CD4-positive, CD25-positive, alpha-beta regulatory T cell (primary cell): ENCODE data around the gene RBM19. TPM values are rescaled to one million over a fixed set of nuclear protein-coding genes. Genes with fewer than 3 reads are reported as not detected.

Experiments
- ATAC-seq, 2 donors: fragments of 150-1000 bp; cut with Tn5 transposase; one replicate each; pipeline ENCODE4 v1.10.0; 2021; ENCODE audit warnings: low read depth in 2 of 2, moderate number of reproducible peaks in 2 of 2, moderate library complexity in 1 of 2
- DNase-seq, 3 donors: peaks; one replicate each; pipeline versions ENCODE4 v3.0.0 to v3.0.0-alpha.2; 2012 to 2022; ENCODE audit warnings: mixed read lengths in 1 of 3
- H3K27ac ChIP-seq: one replicate; pipeline ENCODE4 v1.7.0; 2013; ENCODE audit warnings: mild to moderate bottlenecking, low read length; ENCODE audit not compliant: insufficient read depth, poor library complexity, severe bottlenecking
- H3K27me3 ChIP-seq: one replicate; pipeline ENCODE4 v1.7.0; 2013; ENCODE audit warnings: low read length; ENCODE audit not compliant: control insufficient read depth, insufficient read depth
- H3K36me3 ChIP-seq: one replicate; pipeline ENCODE4 v1.7.0; 2013; ENCODE audit warnings: mild to moderate bottlenecking, low read length, moderate library complexity; ENCODE audit not compliant: control insufficient read depth, insufficient read depth
- H3K4me1 ChIP-seq: 2 replicates; pipeline ENCODE4 v1.7.0; 2013; ENCODE audit warnings: mild to moderate bottlenecking, low read length; ENCODE audit not compliant: insufficient read depth, control insufficient read depth, poor library complexity, severe bottlenecking
- H3K4me3 ChIP-seq: one replicate; pipeline ENCODE4 v1.7.0; 2013; ENCODE audit warnings: low read depth, mild to moderate bottlenecking, low read length, moderate library complexity
- H3K9me3 ChIP-seq, 2 experiments: 1 replicate in 1 of 2; 2 replicates in 1 of 2; pipeline ENCODE4 v1.7.0; 2013; ENCODE audit warnings: low read length in 2 of 2, mild to moderate bottlenecking in 1 of 2, moderate library complexity in 1 of 2; ENCODE audit not compliant: control insufficient read depth in 2 of 2
- H3K27ac Mint-ChIP-seq, 3 donors: one replicate each; pipeline ENCODE4 v1.8.0; 2020 to 2022; ENCODE audit warnings: mild to moderate bottlenecking in 3 of 3, mixed read lengths in 3 of 3, moderate library complexity in 2 of 3
- H3K27me3 Mint-ChIP-seq: one replicate; pipeline ENCODE4 v1.8.0; 2022; ENCODE audit warnings: mild to moderate bottlenecking, mixed read lengths
- H3K36me3 Mint-ChIP-seq: one replicate; pipeline ENCODE4 v1.8.0; 2020; ENCODE audit warnings: mixed read lengths
- H3K4me1 Mint-ChIP-seq, 4 donors: one replicate each; pipeline ENCODE4 v1.8.0; 2020 to 2022; ENCODE audit warnings: mixed read lengths in 4 of 4, mild to moderate bottlenecking in 1 of 4
- H3K4me3 Mint-ChIP-seq, 4 donors: one replicate each; pipeline ENCODE4 v1.8.0; 2020 to 2022; ENCODE audit warnings: mild to moderate bottlenecking in 4 of 4, mixed read lengths in 4 of 4, moderate library complexity in 3 of 4
- H3K9me3 Mint-ChIP-seq, 7 donors: one replicate each; pipeline ENCODE4 v1.8.0; 2020 to 2022; ENCODE audit warnings: mixed read lengths in 7 of 7, mild to moderate bottlenecking in 3 of 7, moderate library complexity in 2 of 7
- polyA plus RNA-seq, 4 donors: library from polyadenylated mRNA; unstranded; fragments of 300-500 nt; fragmentation: Illumina TruSeq; gene quantifications; one replicate each; pipeline ENCODE4 v1.2.3, GENCODE V29; 2021
- total RNA-seq: library from RNA; stranded (reverse); gene quantifications from one replicate; pipeline ENCODE4 v1.2.3, GENCODE V29; 2022

The RBM19 gene
- total and polyA plus RNA-seq, 5 donors from 2014 or later, result 6.3 to 66.2 (median 6.9) TPM

- Mint-ChIP-seq H3K36me3 (peaks cover 50% of the 10 kb centered on the region), H3K27ac (peak overlapping the region in 1 of 3 donors; percentile 47), H3K4me1 (peaks cover 0 to 2% (median 0%) of the 10 kb centered on the region in 4 donors), H3K27me3 (no peaks in the 10 kb centered on the region), H3K4me3 (no peak overlapping the region), H3K9me3 (no peaks in the 10 kb centered on the region)
- Histone ChIP-seq H3K4me3 (no peak overlapping the region), H3K36me3 (peaks cover 79% of the 10 kb centered on the region), H3K27me3 (no peaks in the 10 kb centered on the region), H3K27ac (no peak overlapping the region), H3K9me3 (no peaks in the 10 kb centered on the region), H3K4me1 (no peaks in the 10 kb centered on the region)
- DNase-seq, result no peak
- no peak for ATAC-seq
These were observed 17.8 kb downstream of the RBM19 start for GRCh38 chr12:113948151-113948914.

- Histone ChIP-seq H3K9me3 (no peaks in the 10 kb centered on the region), H3K4me3 (no peak overlapping the region), H3K27me3 (no peaks in the 10 kb centered on the region), H3K27ac (no peak overlapping the region), H3K4me1 (no peaks in the 10 kb centered on the region), H3K36me3 (peaks cover 78% of the 10 kb centered on the region)
- DNase-seq, result no peak
- Mint-ChIP-seq H3K36me3 (peaks cover 60% of the 10 kb centered on the region), H3K4me3 (no peak overlapping the region), H3K27ac (no peak overlapping the region), H3K4me1 (peaks cover 0 to 2% (median 0%) of the 10 kb centered on the region in 4 donors), H3K27me3 (no peaks in the 10 kb centered on the region), H3K9me3 (no peaks in the 10 kb centered on the region)
- ATAC-seq, result no peak
These were observed 19.9 kb downstream of the RBM19 start for GRCh38 chr12:113946175-113946574.

- H3K9me3 Mint-ChIP-seq, result no peaks in the 10 kb centered on the region
- H3K4me1 Mint-ChIP-seq, result peaks cover 0 to 2% (median 0%) of the 10 kb centered on the region in 4 donors
These were observed 20.7 kb downstream of the RBM19 start for GRCh38 chr12:113945174-113946173.

GRCh38 chr12:113942209-113942608, 23.9 kb downstream of the RBM19 start:
- peaks cover 51% of the 10 kb centered on the region for H3K36me3 Mint-ChIP-seq

More at GRCh38 chr12:113945174-113946173, 20.7 kb downstream of the RBM19 start:
- Mint-ChIP-seq H3K4me3 (no peak overlapping the region), H3K27me3 (no peaks in the 10 kb centered on the region), H3K27ac (peak overlapping the region in 1 of 3 donors; percentile 94), H3K36me3 (peaks cover 66% of the 10 kb centered on the region)
- no peaks in the 10 kb centered on the region for H3K4me1 ChIP-seq
- no peaks in the 10 kb centered on the region for H3K27me3 ChIP-seq
- no peak for DNase-seq
- peaks cover 82% of the 10 kb centered on the region for H3K36me3 ChIP-seq
- ATAC-seq, result no peak
- no peak overlapping the region for H3K27ac ChIP-seq
- no peaks in the 10 kb centered on the region for H3K9me3 ChIP-seq
- H3K4me3 ChIP-seq, result no peak overlapping the region

GRCh38 chr12:113941208-113941486, 25.0 kb downstream of the RBM19 start:
- H3K27me3 Mint-ChIP-seq, result no peaks in the 10 kb centered on the region
- Histone ChIP-seq H3K4me3 (no peak overlapping the region), H3K9me3 (no peaks in the 10 kb centered on the region), H3K36me3 (peaks cover 82% of the 10 kb centered on the region), H3K27ac (no peak overlapping the region), H3K27me3 (no peaks in the 10 kb centered on the region), H3K4me1 (no peaks in the 10 kb centered on the region)
- H3K9me3 Mint-ChIP-seq, result no peaks in the 10 kb centered on the region
- ATAC-seq (no peak), DNase-seq (no peak)
- H3K4me1 Mint-ChIP-seq, result peaks cover 0 to 2% (median 0%) of the 10 kb centered on the region in 4 donors
- peak overlapping the region in 1 of 3 donors; percentile 47 for H3K27ac Mint-ChIP-seq
- no peak overlapping the region for H3K4me3 Mint-ChIP-seq
- H3K36me3 Mint-ChIP-seq, result peaks cover 50% of the 10 kb centered on the region

More at GRCh38 chr12:113942209-113942608, 23.9 kb downstream of the RBM19 start:
- Mint-ChIP-seq H3K27ac (no peak overlapping the region), H3K27me3 (no peaks in the 10 kb centered on the region), H3K4me3 (no peak overlapping the region), H3K9me3 (no peaks in the 10 kb centered on the region), H3K4me1 (peaks cover 0 to 2% (median 0%) of the 10 kb centered on the region in 4 donors)
- Histone ChIP-seq H3K4me1 (no peaks in the 10 kb centered on the region), H3K27me3 (no peaks in the 10 kb centered on the region), H3K4me3 (no peak overlapping the region), H3K27ac (no peak overlapping the region), H3K36me3 (peaks cover 83% of the 10 kb centered on the region), H3K9me3 (no peaks in the 10 kb centered on the region)
- DNase-seq, result no peak
- ATAC-seq, result no peak

GRCh38 chr12:113940357-113941207, 25.5 kb downstream of the RBM19 start:
- Histone ChIP-seq H3K36me3 (peaks cover 80% of the 10 kb centered on the region), H3K9me3 (no peaks in the 10 kb centered on the region), H3K4me1 (no peaks in the 10 kb centered on the region), H3K4me3 (no peak overlapping the region), H3K27ac (no peak overlapping the region), H3K27me3 (no peaks in the 10 kb centered on the region)
- DNase-seq, result no peak
- Mint-ChIP-seq H3K4me3 (no peak overlapping the region), H3K9me3 (no peaks in the 10 kb centered on the region), H3K27ac (no peak overlapping the region), H3K36me3 (peaks cover 45% of the 10 kb centered on the region), H3K4me1 (peaks cover 0 to 2% (median 0%) of the 10 kb centered on the region in 4 donors), H3K27me3 (no peaks in the 10 kb centered on the region)
- ATAC-seq, result no peak

- H3K9me3 Mint-ChIP-seq, result no peaks in the 10 kb centered on the region
- Histone ChIP-seq H3K4me3 (no peak overlapping the region), H3K27me3 (no peaks in the 10 kb centered on the region), H3K36me3 (peaks cover 74% of the 10 kb centered on the region), H3K4me1 (no peaks in the 10 kb centered on the region), H3K27ac (no peak overlapping the region), H3K9me3 (no peaks in the 10 kb centered on the region)
- H3K27me3 Mint-ChIP-seq, result no peaks in the 10 kb centered on the region
- no peak overlapping the region for H3K27ac Mint-ChIP-seq
- ATAC-seq (no peak), DNase-seq (no peak)
- H3K4me1 Mint-ChIP-seq, result peaks cover 0 to under 1% (median 0%) of the 10 kb centered on the region in 4 donors
- H3K4me3 Mint-ChIP-seq, result no peak overlapping the region
- peaks cover 45% of the 10 kb centered on the region for H3K36me3 Mint-ChIP-seq
These were observed 26.3 kb downstream of the RBM19 start for GRCh38 chr12:113939867-113940266.
